H1 (cell line): ENCODE data around the gene HDAC9. TPM values are rescaled to one million over a fixed set of nuclear protein-coding genes. Genes with fewer than 3 reads are reported as not detected.

Experiments used
- CTCF ChIA-PET: fragments of 300-600 bp; sonication (Branson Sonifier 250); formaldehyde crosslinking; loops from one replicate; lab custom pipeline; 2021; ENCODE audit not compliant: partially characterized antibody; lab: Charles Lee
- POLR2A ChIA-PET: fragments of 300-600 bp; sonication (Branson Sonifier 250); formaldehyde crosslinking; loops from one replicate; lab custom pipeline; 2021; ENCODE audit warnings: inconsistent platforms; ENCODE audit not compliant: partially characterized antibody; lab: Charles Lee
- DNase-seq, 2 experiments: peaks; one replicate each; pipeline versions ENCODE4 v3.0.0 to v3.0.0-alpha.2; 2010 to 2022; ENCODE audit warnings: low spot score in 2 of 2, low read depth in 1 of 2, mixed read lengths in 1 of 2
- FAIRE-seq: peaks from 2 replicates; lab custom pipeline; 2011; peaks lifted over from hg19 to GRCh38; lab: Jason Lieb, UNC
- H2AFZ ChIP-seq: 2 replicates; pipeline ENCODE4 v1.8.1; 2012; ENCODE audit warnings: low read length, inconsistent platforms
- H2AK5ac ChIP-seq: 2 replicates; pipeline ENCODE4 v1.6.1; 2013; ENCODE audit warnings: low read depth, low read length
- H2BK120ac ChIP-seq: replicated peaks from 2 replicates; pipeline ENCODE3; 2013; ENCODE audit warnings: low read depth, low read length, inconsistent platforms
- H2BK12ac ChIP-seq: 2 replicates; pipeline ENCODE4 v1.6.1; 2013; ENCODE audit warnings: low read depth, low read length
- H2BK15ac ChIP-seq: 2 replicates; pipeline ENCODE4 v1.6.1; 2013; ENCODE audit warnings: low read length
- H2BK20ac ChIP-seq: 2 replicates; pipeline ENCODE4 v1.6.1; 2013; ENCODE audit warnings: low read length
- H2BK5ac ChIP-seq: 2 replicates; pipeline ENCODE4 v1.6.1; 2013; ENCODE audit warnings: low read depth, low read length
- H3K14ac ChIP-seq: 2 replicates; pipeline ENCODE4 v1.6.1; 2013; ENCODE audit warnings: inconsistent platforms; ENCODE audit not compliant: insufficient read length
- H3K18ac ChIP-seq: 2 replicates; pipeline ENCODE4 v1.6.1; 2013; ENCODE audit warnings: low read length; ENCODE audit errors: extremely low read depth
- H3K23ac ChIP-seq: 2 replicates; pipeline ENCODE4 v1.6.1; 2013; ENCODE audit warnings: inconsistent platforms; ENCODE audit not compliant: insufficient read length
- H3K23me2 ChIP-seq: 2 replicates; pipeline ENCODE4 v1.6.1; 2013; ENCODE audit warnings: low read depth, low read length
- H3K27ac ChIP-seq: 2 replicates; pipeline ENCODE4 v1.6.1; 2011; ENCODE audit warnings: low read depth, low read length, inconsistent platforms
- H3K27me3 ChIP-seq, 4 experiments: replicated peaks in 1 of 4; 1 replicate in 1 of 4; 2 replicates in 3 of 4; pipeline versions ENCODE4 v1.6.1 to v1.8.1; 2011 to 2013; ENCODE audit warnings: low read length in 3 of 4, mild to moderate bottlenecking in 3 of 4, inconsistent platforms in 2 of 4, mixed read lengths in 2 of 4, moderate library complexity in 1 of 4; ENCODE audit not compliant: control insufficient read depth in 3 of 4, insufficient read depth in 3 of 4; ENCODE audit errors: extremely low read depth in 1 of 4
- H3K36me3 ChIP-seq, 4 experiments: 2 replicates each; pipeline versions ENCODE4 v1.6.1 to v1.8.1; 2011 to 2013; ENCODE audit warnings: mild to moderate bottlenecking in 4 of 4, low read length in 3 of 4, moderate library complexity in 2 of 4, control low read depth in 1 of 4, inconsistent platforms in 1 of 4; ENCODE audit not compliant: insufficient read depth in 4 of 4, control insufficient read depth in 2 of 4
- H3K4ac ChIP-seq: replicated peaks from 2 replicates; pipeline ENCODE3; 2013; ENCODE audit warnings: low read length, low read depth, mixed read lengths, inconsistent platforms; ENCODE audit not compliant: insufficient read length
- H3K4me1 ChIP-seq, 4 experiments: replicated peaks in 1 of 4; 1 replicate in 1 of 4; 2 replicates in 3 of 4; pipeline versions ENCODE4 v1.6.1 to v1.8.1; 2011 to 2013; ENCODE audit warnings: low read length in 3 of 4, inconsistent platforms in 2 of 4, mixed read lengths in 1 of 4; ENCODE audit not compliant: insufficient read depth in 4 of 4, control insufficient read depth in 3 of 4
- H3K4me2 ChIP-seq, 2 experiments: 2 replicates each; pipeline versions ENCODE4 v1.6.1 to v1.8.1; 2011 to 2013; ENCODE audit warnings: low read depth in 2 of 2, low read length in 2 of 2, control low read depth in 1 of 2, inconsistent platforms in 1 of 2, mild to moderate bottlenecking in 1 of 2; ENCODE audit not compliant: insufficient read depth in 1 of 2
- H3K4me3 ChIP-seq, 4 experiments: fragments of 200-600, 300-600 bp in 1 of 4; sonication (generic), shearing (Covaris generic), sonication (Bioruptor Twin) in 1 of 4; 2 replicates each; pipeline versions ENCODE4 v1.5.1 to v1.8.1; 2011 to 2016; ENCODE audit warnings: low read length in 4 of 4, low read depth in 3 of 4, control low read depth in 2 of 4, inconsistent platforms in 2 of 4, mild to moderate bottlenecking in 2 of 4, mixed read lengths in 1 of 4, moderate library complexity in 1 of 4; ENCODE audit not compliant: insufficient read depth in 2 of 4; ENCODE audit errors: extremely low read depth in 1 of 4
- H3K56ac ChIP-seq: replicated peaks from 2 replicates; pipeline ENCODE3; 2013; ENCODE audit warnings: low read depth, mild to moderate bottlenecking, mixed read lengths, low read length, inconsistent platforms; ENCODE audit not compliant: insufficient read length
- H3K79me1 ChIP-seq: 2 replicates; pipeline ENCODE4 v1.6.1; 2013; ENCODE audit warnings: low read depth, low read length, control low read depth
- H3K79me2 ChIP-seq, 2 experiments: 2 replicates each; pipeline versions ENCODE4 v1.6.1 to v1.8.1; 2012 to 2013; ENCODE audit warnings: low read length in 2 of 2, mild to moderate bottlenecking in 2 of 2, inconsistent platforms in 1 of 2; ENCODE audit not compliant: insufficient read depth in 2 of 2, control insufficient read depth in 1 of 2
- H3K9ac ChIP-seq, 4 experiments: replicated peaks in 1 of 4; 1 replicate in 1 of 4; 2 replicates in 3 of 4; pipeline versions ENCODE4 v1.6.1 to v1.8.1; 2011 to 2013; ENCODE audit warnings: low read depth in 3 of 4, low read length in 3 of 4, control low read depth in 2 of 4, mild to moderate bottlenecking in 2 of 4, moderate library complexity in 2 of 4, inconsistent platforms in 1 of 4; ENCODE audit errors: extremely low read depth in 1 of 4
- H3K9me3 ChIP-seq, 2 experiments: 2 replicates each; pipeline versions ENCODE4 v1.6.1 to v1.8.1; 2012 to 2013; ENCODE audit warnings: mild to moderate bottlenecking in 2 of 2, moderate library complexity in 2 of 2, control low read depth in 1 of 2, inconsistent platforms in 1 of 2, low read depth in 1 of 2, low read length in 1 of 2, mixed read lengths in 1 of 2; ENCODE audit not compliant: insufficient read depth in 2 of 2
- H4K20me1 ChIP-seq, 2 experiments: replicated peaks in 1 of 2; 2 replicates each; pipeline versions ENCODE3 to v1.8.1; 2011 to 2013; ENCODE audit warnings: inconsistent platforms in 2 of 2, low read length in 2 of 2, mild to moderate bottlenecking in 1 of 2; ENCODE audit not compliant: insufficient read depth in 2 of 2, control insufficient read depth in 1 of 2
- H4K5ac ChIP-seq: 2 replicates; pipeline ENCODE4 v1.6.1; 2013; ENCODE audit warnings: low read length, low read depth, mixed read lengths, inconsistent platforms; ENCODE audit not compliant: insufficient read length
- H4K8ac ChIP-seq: 2 replicates; pipeline ENCODE4 v1.8.0; 2013; ENCODE audit warnings: mild to moderate bottlenecking, moderate library complexity, low read length, inconsistent platforms; ENCODE audit not compliant: insufficient read depth; ENCODE audit errors: extremely low read depth
- H4K91ac ChIP-seq: replicated peaks from 2 replicates; pipeline ENCODE3; 2013; ENCODE audit warnings: low read length, mixed read lengths, inconsistent platforms; ENCODE audit not compliant: insufficient read length
- NRF1 ChIP-seq: IDR thresholded peaks from 2 replicates; pipeline ENCODE4 v1.6.1; 2011; ENCODE audit warnings: mild to moderate bottlenecking, low read depth, low read length, improper control_type of control experiment
- PHF8 ChIP-seq: fragments of 200-600 bp; sonication (generic); conservative IDR thresholded peaks from 2 replicates; pipeline ENCODE4 v1.7.1; 2012; ENCODE audit warnings: low read depth, mild to moderate bottlenecking, inconsistent platforms, low read length, moderate library complexity
- RNF2 ChIP-seq: fragments of 200-900, 300-1000 bp; sonication (generic); IDR thresholded peaks from 2 replicates; pipeline ENCODE4 v1.7.1; 2016; ENCODE audit warnings: borderline replicate concordance, low read depth, mild to moderate bottlenecking, antibody characterized with exemption, low read length; ENCODE audit not compliant: poor library complexity, severe bottlenecking; ENCODE audit errors: missing control alignments
- WGBS, 2 experiments: shearing (Covaris generic) in 1 of 2; methylation state at CpG; one replicate each; pipeline versions ENCODE4 v1.1.6 to v1.1.7; 2013 to 2015; ENCODE audit warnings: low lambda C conversion rate in 2 of 2, mixed read lengths in 2 of 2, inconsistent platforms in 1 of 2, low coverage in 1 of 2, missing lambda C conversion rate in 1 of 2; ENCODE audit not compliant: insufficient replicate concordance in 2 of 2, insufficient coverage in 1 of 2, insufficient read length in 1 of 2; ENCODE audit errors: extremely low coverage in 1 of 2, missing lambda C conversion rate in 1 of 2; 5-methylcytosine and 5-hydroxymethylcytosine counted together
- polyA plus RNA-seq, 7 experiments: library from polyadenylated mRNA; depleted of rRNA in 3 of 7; stranded (reverse) in 5 of 7; unstranded in 2 of 7; fragments of >200 nt in 5 of 7; fragments of 200-250 nt in 2 of 7; gene quantifications; 1 replicate in 5 of 7; 2 replicates in 1 of 7; 4 replicates in 1 of 7; pipeline versions ENCODE4 v1.2.1 to v1.2.3, GENCODE V29; 2011 to 2013; ENCODE audit warnings: missing spikeins in 2 of 7, mixed read lengths in 2 of 7
- total RNA-seq: library from RNA; stranded (reverse); fragmentation: NEBNext Ultra II Directional; extraction: Animal tissue kit (Norgen Biotek cat#: 25700); gene quantifications from 2 replicates; pipeline ENCODE4 v1.2.1, GENCODE V29; 2021

HDAC9 gene
- total and polyA plus RNA-seq, 2 of the 8 experiments (the other 6 are each of a cell fraction or from before 2014, with no cell fraction given), result 9.5 to 13.1 TPM

- Histone ChIP-seq H2BK20ac (no peak overlapping the region), H4K8ac (no peak overlapping the region), H2BK15ac (no peak overlapping the region), H3K4me1 (no peaks in the 10 kb centered on the region), H2AK5ac (no peak overlapping the region), H3K4me2 (no peak overlapping the region), H3K9ac (no peak overlapping the region), H3K18ac (no peak overlapping the region), H3K23me2 (no peaks in the 10 kb centered on the region), H3K9me3 (no peaks in the 10 kb centered on the region), H3K4ac (no peak overlapping the region), H2BK5ac (no peak overlapping the region), H3K4me3 (no peak overlapping the region), H3K23ac (no peak overlapping the region), H2BK120ac (no peak overlapping the region), H3K27me3 (no peaks in the 10 kb centered on the region), H3K79me1 (no peaks in the 10 kb centered on the region), H4K5ac (no peak overlapping the region), H4K91ac (no peak overlapping the region), H3K14ac (no peak overlapping the region), H3K79me2 (no peaks in the 10 kb centered on the region), H3K56ac (no peak overlapping the region), H3K36me3 (no peaks in the 10 kb centered on the region), H2BK12ac (no peak overlapping the region), H4K20me1 (no peaks in the 10 kb centered on the region), H2AFZ (no peak overlapping the region), H3K27ac (no peak overlapping the region)
- CTCF ChIA-PET, result interaction anchor here (0.9 to 1.1 kb wide), 2 partner anchors 17 to 23 kb away, joined by 3 to 4 read pairs; no protein-coding TSS in a partner anchor
- DNase-seq (no peak), FAIRE-seq (no peak)
- POLR2A ChIA-PET, result no interaction called here
- 87% methylated on average over 1 of the region's 1 CpG; no CpG with 5 or more reads in 1 of the 2 experiments for WGBS, 2 experiments
- TF ChIP-seq PHF8 (no peak), NRF1 (no peak), RNF2 (no peak)
Observed at GRCh38 chr7:18948521-18948920, 453.0 kb downstream of the HDAC9 start.
